Thyroid gland (tissue), 4 donors: ENCODE data around the gene STIM1.

Experiments
- POLR2A ChIP-seq, 2 donors: fragments of 450-650 bp; IDR thresholded peaks; one replicate each; pipeline ENCODE4 v1.6.1; 2017; ENCODE audit warnings: antibody characterized with exemption in 2 of 2, mild to moderate bottlenecking in 2 of 2, moderate library complexity in 1 of 2
- TF ChIP-seq, protein P1 (sequence below), 6 experiments: fragments of 200-600 bp in 3 of 6; fragments of 450-650 bp in 3 of 6; sonication (generic) in 3 of 6; IDR thresholded peaks; one replicate each; pipeline ENCODE4 v1.5.1; 2016 to 2019; ENCODE audit warnings: antibody characterized with exemption in 6 of 6, mild to moderate bottlenecking in 2 of 6, inconsistent platforms in 1 of 6, moderate library complexity in 1 of 6

- TF ChIP-seq, protein P1, sequence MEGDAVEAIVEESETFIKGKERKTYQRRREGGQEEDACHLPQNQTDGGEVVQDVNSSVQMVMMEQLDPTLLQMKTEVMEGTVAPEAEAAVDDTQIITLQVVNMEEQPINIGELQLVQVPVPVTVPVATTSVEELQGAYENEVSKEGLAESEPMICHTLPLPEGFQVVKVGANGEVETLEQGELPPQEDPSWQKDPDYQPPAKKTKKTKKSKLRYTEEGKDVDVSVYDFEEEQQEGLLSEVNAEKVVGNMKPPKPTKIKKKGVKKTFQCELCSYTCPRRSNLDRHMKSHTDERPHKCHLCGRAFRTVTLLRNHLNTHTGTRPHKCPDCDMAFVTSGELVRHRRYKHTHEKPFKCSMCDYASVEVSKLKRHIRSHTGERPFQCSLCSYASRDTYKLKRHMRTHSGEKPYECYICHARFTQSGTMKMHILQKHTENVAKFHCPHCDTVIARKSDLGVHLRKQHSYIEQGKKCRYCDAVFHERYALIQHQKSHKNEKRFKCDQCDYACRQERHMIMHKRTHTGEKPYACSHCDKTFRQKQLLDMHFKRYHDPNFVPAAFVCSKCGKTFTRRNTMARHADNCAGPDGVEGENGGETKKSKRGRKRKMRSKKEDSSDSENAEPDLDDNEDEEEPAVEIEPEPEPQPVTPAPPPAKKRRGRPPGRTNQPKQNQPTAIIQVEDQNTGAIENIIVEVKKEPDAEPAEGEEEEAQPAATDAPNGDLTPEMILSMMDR (IDR thresholded peaks at IDR 0.05): no peak
- TF ChIP-seq POLR2A (IDR thresholded peaks at IDR 0.05): no peak
Measured at GRCh38 chr11:3909901-3910300, 54.4 kb downstream of the STIM1 start.
